ENCODE results near the gene MYO5A. TPM values are rescaled to one million over a fixed set of nuclear protein-coding genes. Genes with fewer than 3 reads are reported as not detected.

Gene MYO5A
- total RNA-seq, 2 experiments from 2014 or later = 31.8 to 42.0 TPM

- BruUV-seq (replicated peaks) = no TSS peak
- H4K20me1 ChIP-seq (ENCODE audit: insufficient read depth, low read length) = no peaks in the 10 kb centered on the region
- POLR2A ChIA-PET = interaction anchor here (0.6 to 3.0 kb wide), 6 partner anchors 8 to 17 kb away, joined by 3 to 19 read pairs (median 4); no protein-coding TSS in a partner anchor
- H3K9me2 ChIP-seq (ENCODE audit: insufficient read depth, low read length) = no peaks in the 10 kb centered on the region
- peaks cover 4% of the 10 kb centered on the region for H3K36me3 ChIP-seq (ENCODE audit: insufficient read depth, low read length)
- peaks cover 78% of the 10 kb centered on the region for H3K79me2 ChIP-seq (ENCODE audit: insufficient read depth, low read depth, low read length)
- peaks cover 37% of the 10 kb centered on the region for H3K4me1 ChIP-seq (ENCODE audit: insufficient read depth, low read length, poor library complexity, severe bottlenecking)
- intact Hi-C loops (cut with micrococcal nuclease; ENCODE audit: unreplicated experiment) = no loop called here
- H3K4me3 ChIP-seq (ENCODE audit: low read depth, low read length, poor library complexity, severe bottlenecking) = no peak overlapping the region
- no peaks in the 10 kb centered on the region for H3K9me3 ChIP-seq (ENCODE audit: low read length)
- no peak overlapping the region for H2AFZ ChIP-seq (ENCODE audit: low read length)
- peak overlapping the region; percentile 43; the same call in 1 of the 2 replicates for H3K4me2 ChIP-seq (ENCODE audit: low read length)
- TF ChIP-seq EZH2phosphoT487 (IDR thresholded peaks at IDR 0.05; ENCODE audit: borderline replicate concordance, low read depth, low read length) (no peak), CTCF (conservative IDR thresholded peaks at IDR 0.05; ENCODE audit: low read length) (no peak)
- no peak for DNase-seq (ENCODE audit: low spot score)
- peak overlapping the region; percentile 30 for H3K27ac ChIP-seq (ENCODE audit: low read depth, low read length, poor library complexity, severe bottlenecking)
- CTCF ChIA-PET (ENCODE audit: unreplicated experiment) = no interaction called here
Measured at GRCh38 chr15:52496776-52497470, 31.8 kb downstream of the MYO5A start.

GRCh38 chr15:52496175-52496574 is 32.5 kb downstream of the MYO5A start:
- H3K79me2 ChIP-seq (ENCODE audit: insufficient read depth, low read depth, low read length) = peaks cover 78% of the 10 kb centered on the region
- no TSS peak for BruUV-seq (replicated peaks)
- ChIA-PET CTCF (ENCODE audit: unreplicated experiment) (interaction anchor here (0.6 kb wide), 1 partner anchor 103 kb away, joined by 3 read pairs; no protein-coding TSS in a partner anchor), POLR2A (interaction anchor here (0.6 to 3.0 kb wide), 7 partner anchors 9 to 30 kb away, joined by 3 to 19 read pairs (median 3); no protein-coding TSS in a partner anchor)
- intact Hi-C loops (cut with micrococcal nuclease; ENCODE audit: unreplicated experiment) = no loop called here
- H3K9me3 ChIP-seq (ENCODE audit: low read length) = no peaks in the 10 kb centered on the region
- peaks cover 37% of the 10 kb centered on the region for H3K4me1 ChIP-seq (ENCODE audit: insufficient read depth, low read length, poor library complexity, severe bottlenecking)
- peak overlapping the region; percentile 43 for H3K4me2 ChIP-seq (ENCODE audit: low read length)
- peaks cover 2% of the 10 kb centered on the region for H3K36me3 ChIP-seq (ENCODE audit: insufficient read depth, low read length)
- H3K4me3 ChIP-seq (ENCODE audit: low read depth, low read length, poor library complexity, severe bottlenecking) = no peak overlapping the region
- H3K9me2 ChIP-seq (ENCODE audit: insufficient read depth, low read length) = no peaks in the 10 kb centered on the region
- H4K20me1 ChIP-seq (ENCODE audit: insufficient read depth, low read length) = no peaks in the 10 kb centered on the region
- TF ChIP-seq CTCF (conservative IDR thresholded peaks at IDR 0.05; ENCODE audit: low read length) (no peak), EZH2phosphoT487 (IDR thresholded peaks at IDR 0.05; ENCODE audit: borderline replicate concordance, low read depth, low read length) (no peak)
- peak; percentile 46 for DNase-seq (ENCODE audit: low spot score)
- H3K27ac ChIP-seq (ENCODE audit: low read depth, low read length, poor library complexity, severe bottlenecking) = peak overlapping the region; percentile 30
- no peak overlapping the region for H2AFZ ChIP-seq (ENCODE audit: low read length)

- Histone ChIP-seq H3K4me2 (ENCODE audit: low read length) (no peak overlapping the region), H3K36me3 (ENCODE audit: insufficient read depth, low read length) (no peaks in the 10 kb centered on the region; the same call in 1 of the 2 replicates), H2AFZ (ENCODE audit: low read length) (no peak overlapping the region), H3K9me2 (ENCODE audit: insufficient read depth, low read length) (no peaks in the 10 kb centered on the region), H3K9me3 (ENCODE audit: low read length) (no peaks in the 10 kb centered on the region), H3K27ac (ENCODE audit: low read depth, low read length, poor library complexity, severe bottlenecking) (no peak overlapping the region), H3K79me2 (ENCODE audit: insufficient read depth, low read depth, low read length) (peaks cover 81% of the 10 kb centered on the region), H4K20me1 (ENCODE audit: insufficient read depth, low read length) (no peaks in the 10 kb centered on the region), H3K4me1 (ENCODE audit: insufficient read depth, low read length, poor library complexity, severe bottlenecking) (peaks cover 37% of the 10 kb centered on the region), H3K4me3 (ENCODE audit: low read depth, low read length, poor library complexity, severe bottlenecking) (no peak overlapping the region)
- intact Hi-C loops (cut with micrococcal nuclease; ENCODE audit: unreplicated experiment) = no loop called here
- CTCF ChIA-PET (ENCODE audit: unreplicated experiment) = no interaction called here
- DNase-seq (ENCODE audit: low spot score) = no peak
- POLR2A ChIA-PET = interaction anchor here (0.6 to 3.0 kb wide), 4 partner anchors 8 to 29 kb away, joined by 3 to 19 read pairs (median 4); no protein-coding TSS in a partner anchor
- TF ChIP-seq EZH2phosphoT487 (IDR thresholded peaks at IDR 0.05; ENCODE audit: borderline replicate concordance, low read depth, low read length) (no peak), CTCF (conservative IDR thresholded peaks at IDR 0.05; ENCODE audit: low read length) (no peak)
- BruUV-seq (replicated peaks) = no TSS peak
Measured at GRCh38 chr15:52495125-52495524, 33.6 kb downstream of the MYO5A start.
